Heart left ventricle (tissue), 13 donors: ENCODE measurements around the gene OSGIN1.

ENCODE experiments used
- POLR2A ChIP-seq, 2 donors: fragments of 450-650 bp; IDR thresholded peaks; one replicate each; pipeline ENCODE4 v1.6.1; 2017; ENCODE audit warnings: antibody characterized with exemption in 2 of 2, mild to moderate bottlenecking in 2 of 2, moderate library complexity in 2 of 2
- TF ChIP-seq, protein P1 (sequence below), 12 donors: fragments of 200-600 bp; sonication (generic) in 4 of 12; IDR thresholded peaks; one replicate each; pipeline versions ENCODE4 v1.5.0 to v1.8.0; 2018 to 2022; ENCODE audit warnings: antibody characterized with exemption in 12 of 12, mild to moderate bottlenecking in 5 of 12
- donor health status: ischemic (EF 13 %, LVEDD 7.1; RV severe dilation, severe dysfunction).
- donor health status: DM: no; HTN: yes; CAD: no.
- donor health status: DM: no; HTN: no; CAD: no.
- donor health status: ischemic (EF 25% LVEDD 6.9; RV normal size, moderate dysfunction).
- donor health status: ischemic (EF 25% LVEDD 5.7; RV mildly dilated, moderate dysfunction).
- donor health status: ischemic (EF 35%, LVEDD 5.7; RV mildly dilated, moderate dysfunction).
- donor health status: nonischemic (EF 11% LVEDD 7.7; RV severe dilation, severe dysfunction).
- donor health status: DM: yes; HTN: yes; CAD: no.
- donor health status: PGD.
- donor health status: ischemic (EF 29% LVEDD 5.4; RV normal size, mild dysfunction).
- donor health status: nonischemic (EF 23%, LVEDD 6.1; RV moderate dilation, normal function).

DNA sequence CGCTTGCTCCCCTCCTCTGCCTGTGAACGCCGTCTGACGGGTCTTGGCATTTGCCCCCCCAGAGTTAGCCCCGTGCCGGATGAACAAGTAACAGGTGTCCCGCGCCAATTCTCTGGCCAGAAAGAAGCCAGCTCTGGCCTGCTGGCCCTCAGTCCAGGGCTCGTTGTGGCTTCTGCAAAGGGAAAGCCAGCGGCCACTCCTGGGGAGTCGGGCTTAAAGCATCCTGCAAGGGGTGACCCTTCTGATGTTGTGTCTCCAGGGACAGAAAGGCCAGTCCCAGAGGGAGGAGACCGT, 18.4 kb upstream of the OSGIN1 start:
- TF ChIP-seq, protein P1, sequence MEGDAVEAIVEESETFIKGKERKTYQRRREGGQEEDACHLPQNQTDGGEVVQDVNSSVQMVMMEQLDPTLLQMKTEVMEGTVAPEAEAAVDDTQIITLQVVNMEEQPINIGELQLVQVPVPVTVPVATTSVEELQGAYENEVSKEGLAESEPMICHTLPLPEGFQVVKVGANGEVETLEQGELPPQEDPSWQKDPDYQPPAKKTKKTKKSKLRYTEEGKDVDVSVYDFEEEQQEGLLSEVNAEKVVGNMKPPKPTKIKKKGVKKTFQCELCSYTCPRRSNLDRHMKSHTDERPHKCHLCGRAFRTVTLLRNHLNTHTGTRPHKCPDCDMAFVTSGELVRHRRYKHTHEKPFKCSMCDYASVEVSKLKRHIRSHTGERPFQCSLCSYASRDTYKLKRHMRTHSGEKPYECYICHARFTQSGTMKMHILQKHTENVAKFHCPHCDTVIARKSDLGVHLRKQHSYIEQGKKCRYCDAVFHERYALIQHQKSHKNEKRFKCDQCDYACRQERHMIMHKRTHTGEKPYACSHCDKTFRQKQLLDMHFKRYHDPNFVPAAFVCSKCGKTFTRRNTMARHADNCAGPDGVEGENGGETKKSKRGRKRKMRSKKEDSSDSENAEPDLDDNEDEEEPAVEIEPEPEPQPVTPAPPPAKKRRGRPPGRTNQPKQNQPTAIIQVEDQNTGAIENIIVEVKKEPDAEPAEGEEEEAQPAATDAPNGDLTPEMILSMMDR (IDR thresholded peaks at IDR 0.05) = no peak
- TF ChIP-seq POLR2A (IDR thresholded peaks at IDR 0.05) = no peak
